Omental fat pad (tissue), 4 donors: Measurements from ENCODE around the gene ICAM2. TPM values are rescaled to one million over a fixed set of nuclear protein-coding genes. Genes with fewer than 3 reads are reported as not detected.

Source experiments
- ATAC-seq: fragments of 150-250 bp; one replicate; pipeline ENCODE4 v1.9.1; 2016; ENCODE audit warnings: mild to moderate bottlenecking, moderate library complexity; ENCODE audit not compliant: low FRiP score
- DNase-seq: peaks from one replicate; pipeline ENCODE4 v3.0.0-alpha.2; 2019; ENCODE audit warnings: low spot score
- CTCF ChIP-seq, 3 donors: fragments of 450-650 bp; IDR thresholded peaks; one replicate each; pipeline ENCODE4 v1.5.1; 2016 to 2017; ENCODE audit warnings: antibody characterized with exemption in 3 of 3, mild to moderate bottlenecking in 3 of 3, moderate library complexity in 2 of 3
- total RNA-seq, 4 donors: library from RNA; depleted of rRNA; stranded (reverse); fragments of >200 nt; gene quantifications; one replicate each; pipeline ENCODE4 v1.1.0, GENCODE V29; 2016

Gene ICAM2
- total RNA-seq, 4 donors from 2014 or later: 57.7 to 252 (median 137) TPM

DNA sequence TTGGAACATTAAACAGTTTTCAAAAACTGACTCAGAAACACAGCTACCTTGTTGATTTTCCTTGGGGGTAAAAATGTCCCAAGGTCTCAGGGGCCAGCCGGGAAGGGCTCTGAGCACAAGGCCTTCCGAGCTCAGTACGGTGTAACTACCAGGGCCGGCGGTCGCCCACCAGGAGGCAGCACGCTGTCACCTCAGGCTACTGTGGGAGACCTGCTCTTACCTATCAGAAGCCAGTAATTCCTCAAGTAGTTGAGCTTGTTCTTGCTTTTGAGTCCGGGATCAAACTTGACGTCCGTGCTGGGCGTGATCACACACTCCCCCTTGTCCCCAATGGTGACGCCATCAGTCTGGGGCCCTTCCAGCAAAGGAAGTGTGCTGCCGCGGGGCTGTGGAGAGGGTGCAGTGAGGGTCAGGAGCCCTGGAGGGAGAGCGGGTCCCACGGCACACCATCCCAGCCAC is 43.4 kb upstream of the ICAM2 start:
- ATAC-seq: no peak
- TF ChIP-seq CTCF (IDR thresholded peaks at IDR 0.05): no peak
- no peak for DNase-seq

DNA sequence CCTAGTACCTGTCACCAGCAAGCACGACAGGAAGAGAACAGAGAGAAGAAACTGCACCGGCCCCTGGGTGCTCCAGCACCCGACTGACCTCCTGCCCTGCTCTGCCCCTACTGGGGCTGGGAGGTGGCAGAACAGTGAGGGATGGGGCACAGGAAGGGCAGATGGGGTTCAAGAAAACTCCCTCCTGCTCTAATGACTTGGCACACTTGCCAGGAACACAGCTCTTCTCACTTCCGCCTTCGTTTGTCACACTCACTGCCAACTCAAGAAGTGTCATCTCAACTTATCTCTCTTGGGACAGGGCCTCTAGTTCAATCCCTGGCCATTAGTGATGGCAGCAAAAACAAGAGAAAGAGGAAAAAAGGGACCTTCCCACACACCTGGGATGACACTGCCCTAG is 42.7 kb upstream of the ICAM2 start:
- no peak for DNase-seq
- no peak for ATAC-seq
- TF ChIP-seq CTCF (IDR thresholded peaks at IDR 0.05): no peak

GRCh38 chr17:64061178-64061898 is 40.9 kb upstream of the ICAM2 start:
- no peak for TF ChIP-seq CTCF (IDR thresholded peaks at IDR 0.05)
- DNase-seq: no peak
- ATAC-seq: no peak

- DNase-seq: no peak
- no peak for TF ChIP-seq CTCF (IDR thresholded peaks at IDR 0.05)
- ATAC-seq: no peak
Measured at GRCh38 chr17:64060331-64060730, 39.9 kb upstream of the ICAM2 start.

DNA sequence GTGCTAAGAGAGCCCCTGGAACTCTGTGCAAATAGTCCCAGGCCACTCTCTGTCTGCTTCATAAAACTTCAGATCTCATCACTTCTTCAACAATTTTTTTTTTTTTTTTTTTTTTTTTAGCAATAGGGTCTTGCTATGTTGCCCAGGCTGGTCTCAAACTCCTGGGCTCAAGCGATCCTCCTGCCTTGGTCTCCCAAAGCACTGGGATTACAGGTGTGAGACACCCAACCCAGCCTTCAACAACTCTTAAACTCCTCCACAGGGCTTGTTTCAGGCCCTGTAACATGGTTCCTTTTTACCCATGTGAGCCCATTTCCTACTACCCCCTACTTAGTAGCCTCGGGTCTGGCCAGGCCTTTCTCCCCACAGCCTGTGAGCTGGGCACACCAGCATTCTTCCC is 39.3 kb upstream of the ICAM2 start:
- DNase-seq (no peak), ATAC-seq (no peak)
- TF ChIP-seq CTCF (IDR thresholded peaks at IDR 0.05): no peak

- DNase-seq: no peak
- peak; percentile 49 for ATAC-seq
- no peak for TF ChIP-seq CTCF (IDR thresholded peaks at IDR 0.05)
Measured at GRCh38 chr17:64058621-64059020, 38.2 kb upstream of the ICAM2 start.

DNA sequence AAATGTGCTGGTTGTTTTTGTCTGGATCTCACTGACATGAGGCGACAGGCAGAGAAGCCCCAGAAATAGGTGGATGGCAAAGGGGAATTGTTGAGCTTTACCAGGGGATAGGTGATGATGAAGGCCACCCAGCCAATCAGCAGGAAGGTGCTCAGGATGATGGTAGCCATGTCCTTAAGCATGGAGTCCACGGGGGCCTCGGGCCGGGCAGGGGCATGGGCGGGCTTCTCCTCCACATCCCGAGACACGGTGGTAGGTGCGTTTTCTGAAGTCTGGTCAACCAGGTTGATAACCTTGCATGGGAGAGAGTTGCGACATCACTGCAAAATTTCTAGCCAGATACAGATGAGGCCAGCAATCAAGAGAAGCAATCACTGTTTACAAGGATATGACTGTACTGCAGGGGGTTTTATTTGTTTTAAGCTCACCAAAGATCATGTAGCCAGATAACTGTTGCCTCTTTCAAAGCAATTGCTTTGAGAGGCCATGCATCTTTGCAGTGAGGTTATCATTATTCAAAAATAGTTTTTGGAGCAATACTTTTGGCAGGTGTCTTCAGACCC is 37.3 kb upstream of the ICAM2 start:
- no peak for DNase-seq
- no peak for TF ChIP-seq CTCF (IDR thresholded peaks at IDR 0.05)
- ATAC-seq: no peak
